Pancreas (tissue), 10 donors: ENCODE measurements around the gene ZBED4. TPM values are rescaled to one million over a fixed set of nuclear protein-coding genes. Genes with fewer than 3 reads are reported as not detected.

Source experiments
- ATAC-seq, 4 donors: fragments of 200-7000 bp; cut with Tn5 transposase; one replicate each; pipeline versions ENCODE4 v1.8.0 to v1.9.1; 2020; ENCODE audit warnings: mild to moderate bottlenecking in 4 of 4, moderate library complexity in 4 of 4
- DNase-seq, 6 donors: peaks; one replicate each; pipeline ENCODE4 v3.0.0-alpha.2; 2020
- FAIRE-seq: peaks from 2 replicates; lab custom pipeline; 2012; peaks lifted over from hg19 to GRCh38; lab: Jason Lieb, UNC
- H3K27ac ChIP-seq, 4 donors: fragments of 200-600 bp; sonication (generic); 1 replicate in 3 of 4; 2 replicates in 1 of 4; pipeline versions ENCODE4 v1.5.0 to v1.8.0; 2020
- H3K27me3 ChIP-seq, 4 donors: fragments of 200-600 bp; one replicate each; pipeline ENCODE4 v1.8.0; 2021
- H3K36me3 ChIP-seq, 3 donors: fragments of 200-600 bp; sonication (generic) in 1 of 3; one replicate each; pipeline versions ENCODE4 v1.5.0 to v1.8.0; 2020 to 2021
- H3K4me1 ChIP-seq, 3 donors: fragments of 200-600 bp; one replicate each; pipeline ENCODE4 v1.8.0; 2021
- H3K4me3 ChIP-seq, 4 donors: fragments of 200-600 bp; sonication (generic) in 2 of 4; one replicate each; pipeline versions ENCODE4 v1.5.0 to v1.8.0; 2020 to 2021
- H3K9me3 ChIP-seq, 4 donors: fragments of 200-600 bp; one replicate each; pipeline ENCODE4 v1.8.0; 2021
- CTCF ChIP-seq, 4 donors: fragments of 200-600 bp; sonication (generic) in 3 of 4; IDR thresholded peaks; one replicate each; pipeline versions ENCODE4 v1.5.0 to v1.8.0; 2021; ENCODE audit warnings: antibody characterized with exemption in 4 of 4
- WGBS, 2 donors: extraction: QIAGEN DNeasy Blood & Tissue Kit; methylation state at CpG; one replicate each; pipeline ENCODE4 v1.1.7; 2013; 5-methylcytosine and 5-hydroxymethylcytosine counted together
- intact Hi-C, 3 donors: fragments of 100-400 bp; cut with DNase I; formaldehyde crosslinking; loops; one replicate each; pipeline versions ENCODE4 v1.11.1 to v1.14.2; 2022
- polyA plus RNA-seq, 2 donors: library from polyadenylated mRNA; stranded (reverse); fragments of 200-250 nt; gene quantifications; one replicate each; pipeline ENCODE4 v1.2.3, GENCODE V29; 2013
- total RNA-seq, 6 donors: library from RNA; stranded (reverse); fragmentation: NEBNext Ultra II Directional in 4 of 6; extraction: Animal tissue kit (Norgen Biotek cat#: 25700) in 4 of 6; gene quantifications; one replicate each; pipeline versions ENCODE4 v1.2.1 to v1.2.4, GENCODE V29; 2021 to 2023
- donor health status: healthy with polysubstance abuse.
- donor health status: DM: no; HTN: no; CAD: no; lungs with moderate emphysema.
- donor health status: DM: no; HTN: no; CAD: no.
- donor health status: control.
- donor health status: control.
- donor health status: Bipolar disorder and iron deficiency.
- donor health status: DM: yes; HTN: yes; CAD: no.
- donor health status: DM: no; HTN: no; CAD: no.
- donor health status: DM: no; HTN: no; CAD: no.
- donor health status: DM: yes; HTN: yes; CAD: no.

Gene ZBED4
- total and polyA plus RNA-seq, 8 donors, result 2.4 to 7.2 (median 4.5) TPM

DNA sequence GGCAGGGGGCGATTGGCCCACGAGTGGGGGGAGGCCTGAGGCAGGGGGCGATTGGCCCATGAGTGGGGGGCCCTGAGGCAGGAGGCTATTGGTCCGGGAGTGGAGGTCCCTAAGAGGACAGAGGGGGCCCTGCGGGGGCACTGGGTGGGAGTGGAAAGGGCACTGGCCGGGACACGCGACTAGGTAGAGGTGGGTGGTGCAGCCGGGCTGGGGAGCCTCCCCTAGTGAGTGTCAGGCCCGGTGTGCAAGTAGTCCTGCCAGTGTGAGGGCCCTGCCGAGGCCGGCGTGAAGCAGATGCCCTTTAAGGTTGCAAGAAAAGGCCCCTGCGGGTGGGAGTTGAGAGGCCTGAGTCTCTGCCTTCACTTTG, 25.1 kb upstream of the ZBED4 start:
- FAIRE-seq (no peak), DNase-seq (peak in 2 of 6 donors; percentile 51 to 75), ATAC-seq (no peak)
- 87 to 94% methylated on average over 13 to 14 of the region's 14 CpGs for WGBS, 2 donors
- intact Hi-C loops, result no loop called here
- no peak overlapping the region for H3K4me3 ChIP-seq
- peaks cover 0 to 3% (median under 1%) of the 10 kb centered on the region in 3 donors for H3K36me3 ChIP-seq
- TF ChIP-seq CTCF (IDR thresholded peaks at IDR 0.05), result no peak
- no peaks in the 10 kb centered on the region for H3K27me3 ChIP-seq
- no peak overlapping the region for H3K27ac ChIP-seq
- no peaks in the 10 kb centered on the region for H3K9me3 ChIP-seq
- H3K4me1 ChIP-seq, result peaks cover 8 to 24% (median 23%) of the 10 kb centered on the region in 3 donors

GRCh38 chr22:49829044-49829853, 24.4 kb upstream of the ZBED4 start:
- no peak for TF ChIP-seq CTCF (IDR thresholded peaks at IDR 0.05)
- Histone ChIP-seq H3K27ac (no peak overlapping the region), H3K4me1 (peaks cover 13 to 26% (median 24%) of the 10 kb centered on the region in 3 donors), H3K9me3 (no peaks in the 10 kb centered on the region), H3K36me3 (no peaks in the 10 kb centered on the region), H3K27me3 (no peaks in the 10 kb centered on the region), H3K4me3 (no peak overlapping the region)
- FAIRE-seq, result no peak
- DNase-seq, result no peak
- WGBS, 2 donors, result 96% methylated on average over 17 of the region's 17 CpGs
- ATAC-seq, result no peak
- intact Hi-C loops, result no loop called here

DNA sequence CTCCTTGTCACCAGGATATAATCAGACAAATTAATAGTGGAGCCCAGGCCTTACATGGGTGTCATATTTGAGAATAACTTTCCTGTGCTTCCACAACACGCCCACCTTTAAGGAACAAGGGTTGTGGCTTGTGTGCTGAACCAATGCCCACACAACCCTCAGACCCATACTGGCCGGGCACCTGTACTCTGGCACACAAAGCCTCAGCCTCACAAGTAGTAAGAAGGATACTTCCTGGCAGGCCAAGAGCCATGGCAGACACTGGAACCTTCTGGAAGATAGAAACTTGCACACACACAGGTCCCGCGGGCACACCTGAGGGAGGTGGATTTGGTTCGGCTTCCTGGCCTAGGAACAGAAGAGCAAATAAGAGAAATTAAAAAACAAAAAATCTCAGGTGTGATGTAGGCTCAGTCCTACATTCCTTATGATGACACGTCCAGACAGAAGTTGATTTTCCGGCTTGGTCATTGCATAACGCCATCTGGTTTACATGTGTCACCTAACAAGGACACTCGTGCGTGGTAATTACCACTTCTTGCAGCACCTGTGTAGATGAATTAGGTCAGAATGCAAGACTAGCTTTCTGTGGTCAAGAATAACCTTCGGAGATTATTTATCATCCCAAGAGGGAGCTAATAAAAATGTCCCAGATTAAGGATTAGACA, 20.2 kb upstream of the ZBED4 start:
- peak in 4 of 6 donors; percentile 59 to 86 (median 82) for DNase-seq
- H3K27ac ChIP-seq, result peak overlapping the region; percentile 73 to 91 (median 86)
- intact Hi-C loops, result no loop called here
- H3K36me3 ChIP-seq, result no peaks in the 10 kb centered on the region
- 14 to 22% methylated on average over 11 of the region's 11 CpGs for WGBS, 2 donors
- H3K4me3 ChIP-seq, result no peak overlapping the region
- peak; percentile 90 to 94 (median 92) for ATAC-seq
- no peak for FAIRE-seq
- no peak for TF ChIP-seq CTCF (IDR thresholded peaks at IDR 0.05)
- H3K27me3 ChIP-seq, result no peaks in the 10 kb centered on the region
- no peaks in the 10 kb centered on the region for H3K9me3 ChIP-seq
- H3K4me1 ChIP-seq, result peaks cover 7 to 16% (median 12%) of the 10 kb centered on the region in 3 donors

GRCh38 chr22:49838771-49839717, 14.6 kb upstream of the ZBED4 start:
- FAIRE-seq (no peak), DNase-seq (peak in 1 of 6 donors; percentile 64), ATAC-seq (peak in 1 of 4 donors; percentile 23)
- TF ChIP-seq CTCF (IDR thresholded peaks at IDR 0.05), result no peak
- H3K27ac ChIP-seq, result no peak overlapping the region
- H3K27me3 ChIP-seq, result no peaks in the 10 kb centered on the region
- no peaks in the 10 kb centered on the region for H3K9me3 ChIP-seq
- peaks cover 0 to 5% (median 1%) of the 10 kb centered on the region in 3 donors for H3K4me1 ChIP-seq
- intact Hi-C loops, result no loop called here
- no peak overlapping the region for H3K4me3 ChIP-seq
- H3K36me3 ChIP-seq, result no peaks in the 10 kb centered on the region
- 84 to 85% methylated on average over 29 of the region's 29 CpGs for WGBS, 2 donors
